ENCODE measurements around the gene CACNA1H. TPM values are rescaled to one million over a fixed set of nuclear protein-coding genes. Genes with fewer than 3 reads are reported as not detected.
"Not testable (repeated sequence)": the region's sequence is repeated elsewhere in the genome, so short reads cannot be mapped to it uniquely, and the experiment has no call there.

CACNA1H gene
- polyA plus RNA-seq, 1 donor: 9.8 TPM

GRCh38 chr16:1262210-1262845 is 109.4 kb downstream of the CACNA1H start:
- no peak for DNase-seq
- Histone ChIP-seq H3K4me1 (ENCODE audit: control insufficient read depth, insufficient read depth, low read length) (no peaks in the 10 kb centered on the region), H3K27ac (ENCODE audit: low read length) (no peak overlapping the region), H3K9me3 (ENCODE audit: control insufficient read depth, low read depth, low read length) (peaks cover 4% of the 10 kb centered on the region), H3K4me3 (ENCODE audit: low read length) (no peak overlapping the region), H3K36me3 (ENCODE audit: control insufficient read depth, insufficient read depth, low read length) (no peaks in the 10 kb centered on the region), H3K27me3 (ENCODE audit: control insufficient read depth, insufficient read depth, low read length) (peaks cover 42% of the 10 kb centered on the region)
- no CpG with 5 or more reads among the region's 32 CpGs for whole genome bisulfite sequencing (ENCODE audit: insufficient coverage, low lambda C conversion rate)

DNA sequence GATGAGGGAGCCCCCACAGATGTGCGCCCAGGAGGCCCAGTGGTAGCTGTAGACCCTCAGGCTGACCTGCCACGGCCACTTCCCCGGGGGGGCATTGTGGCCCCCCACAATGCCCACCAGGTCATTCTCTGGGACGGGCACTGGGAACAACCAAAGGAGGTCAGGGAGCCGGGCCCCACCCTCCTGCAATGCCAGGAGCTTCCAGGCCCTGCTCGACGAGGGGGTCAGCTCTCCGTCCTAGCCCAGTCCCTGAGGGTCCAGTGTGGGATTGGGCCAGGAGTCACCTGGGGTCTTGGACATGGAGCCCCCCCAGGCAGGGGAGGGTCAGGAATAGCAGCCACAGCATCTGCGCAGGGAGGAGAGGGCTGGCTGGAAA is 109.9 kb downstream of the CACNA1H start:
- no peak for DNase-seq
- Histone ChIP-seq H3K4me3 (ENCODE audit: low read length) (no peak overlapping the region), H3K27me3 (ENCODE audit: control insufficient read depth, insufficient read depth, low read length) (peaks cover 42% of the 10 kb centered on the region), H3K9me3 (ENCODE audit: control insufficient read depth, low read depth, low read length) (peaks cover 4% of the 10 kb centered on the region), H3K4me1 (ENCODE audit: control insufficient read depth, insufficient read depth, low read length) (no peaks in the 10 kb centered on the region), H3K36me3 (ENCODE audit: control insufficient read depth, insufficient read depth, low read length) (no peaks in the 10 kb centered on the region), H3K27ac (ENCODE audit: low read length) (no peak overlapping the region)
- WGBS (ENCODE audit: insufficient coverage, low lambda C conversion rate): no CpG with 5 or more reads among the region's 9 CpGs

DNA sequence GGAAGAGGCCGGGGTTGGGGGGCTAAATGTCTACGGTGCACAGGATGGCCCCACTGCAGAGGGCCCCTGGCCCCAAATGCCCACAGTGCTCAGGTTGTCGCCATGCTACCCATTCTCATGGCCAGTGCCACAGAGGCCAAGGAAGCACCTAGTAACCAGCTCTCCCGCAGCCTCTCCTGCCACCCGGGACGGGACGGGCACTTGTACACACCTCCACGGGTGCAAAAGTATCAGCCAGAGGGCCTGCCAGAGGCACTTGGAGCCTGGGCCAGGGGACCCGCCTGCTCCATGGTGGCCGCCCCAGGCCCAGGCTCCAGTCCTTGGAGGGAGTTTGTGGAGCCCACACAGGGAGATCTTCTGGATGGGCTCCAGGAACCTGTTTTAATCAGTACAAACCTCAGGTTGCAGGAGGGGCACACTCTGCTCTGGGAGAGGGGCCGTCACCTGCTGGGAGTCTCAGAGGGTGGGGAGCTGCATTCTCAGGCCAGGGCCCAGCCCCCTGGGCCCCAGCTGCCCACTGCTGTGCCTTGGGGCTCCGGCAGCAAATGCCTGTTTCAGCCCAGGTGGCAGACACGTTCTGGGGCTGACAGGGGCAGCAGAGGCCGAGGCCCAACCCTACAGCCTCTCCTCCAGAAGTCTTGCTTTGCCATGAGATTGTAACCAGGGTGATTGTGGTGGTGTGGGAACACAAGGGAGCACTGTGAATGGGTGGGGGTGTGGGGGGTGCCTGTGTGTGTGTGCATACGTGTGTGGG is 110.9 kb downstream of the CACNA1H start:
- no peaks in the 10 kb centered on the region for H3K36me3 ChIP-seq (ENCODE audit: control insufficient read depth, insufficient read depth, low read length)
- H3K9me3 ChIP-seq (ENCODE audit: control insufficient read depth, low read depth, low read length): peaks cover 4% of the 10 kb centered on the region
- H3K27me3 ChIP-seq (ENCODE audit: control insufficient read depth, insufficient read depth, low read length): peaks cover 42% of the 10 kb centered on the region
- H3K4me3 ChIP-seq (ENCODE audit: low read length): no peak overlapping the region
- no peak overlapping the region for H3K27ac ChIP-seq (ENCODE audit: low read length)
- no CpG with 5 or more reads among the region's 15 CpGs for WGBS (ENCODE audit: insufficient coverage, low lambda C conversion rate)
- H3K4me1 ChIP-seq (ENCODE audit: control insufficient read depth, insufficient read depth, low read length): no peaks in the 10 kb centered on the region
- DNase-seq: no peak

- WGBS (ENCODE audit: insufficient coverage, low lambda C conversion rate): 100% methylated on average over 4 of the region's 16 CpGs
- Histone ChIP-seq H3K27ac (ENCODE audit: low read length) (no peak overlapping the region), H3K9me3 (ENCODE audit: control insufficient read depth, low read depth, low read length) (peaks cover 4% of the 10 kb centered on the region), H3K27me3 (ENCODE audit: control insufficient read depth, insufficient read depth, low read length) (peaks cover 34% of the 10 kb centered on the region), H3K4me1 (ENCODE audit: control insufficient read depth, insufficient read depth, low read length) (no peaks in the 10 kb centered on the region), H3K36me3 (ENCODE audit: control insufficient read depth, insufficient read depth, low read length) (no peaks in the 10 kb centered on the region), H3K4me3 (ENCODE audit: low read length) (no peak overlapping the region)
- no peak for DNase-seq
These were observed 111.6 kb downstream of the CACNA1H start for GRCh38 chr16:1264345-1265089.

- no peak overlapping the region for H3K4me3 ChIP-seq (ENCODE audit: low read length)
- H3K27ac ChIP-seq (ENCODE audit: low read length): no peak overlapping the region
- H3K9me3 ChIP-seq (ENCODE audit: control insufficient read depth, low read depth, low read length): peaks cover 4% of the 10 kb centered on the region
- peaks cover 28% of the 10 kb centered on the region for H3K27me3 ChIP-seq (ENCODE audit: control insufficient read depth, insufficient read depth, low read length)
- no peaks in the 10 kb centered on the region for H3K36me3 ChIP-seq (ENCODE audit: control insufficient read depth, insufficient read depth, low read length)
- no peaks in the 10 kb centered on the region for H3K4me1 ChIP-seq (ENCODE audit: control insufficient read depth, insufficient read depth, low read length)
- no peak for DNase-seq
- no CpG with 5 or more reads among the region's 13 CpGs for WGBS (ENCODE audit: insufficient coverage, low lambda C conversion rate)
These were observed 112.3 kb downstream of the CACNA1H start for GRCh38 chr16:1265090-1265630.

GRCh38 chr16:1265826-1266225 is 112.9 kb downstream of the CACNA1H start:
- no peak for DNase-seq
- no peak overlapping the region for H3K4me3 ChIP-seq (ENCODE audit: low read length)
- no CpG with 5 or more reads among the region's 19 CpGs for WGBS (ENCODE audit: insufficient coverage, low lambda C conversion rate)
- no peaks in the 10 kb centered on the region for H3K36me3 ChIP-seq (ENCODE audit: control insufficient read depth, insufficient read depth, low read length)
- no peak overlapping the region for H3K27ac ChIP-seq (ENCODE audit: low read length)
- H3K4me1 ChIP-seq (ENCODE audit: control insufficient read depth, insufficient read depth, low read length): no peaks in the 10 kb centered on the region
- H3K9me3 ChIP-seq (ENCODE audit: control insufficient read depth, low read depth, low read length): peaks cover 4% of the 10 kb centered on the region
- peaks cover 21% of the 10 kb centered on the region for H3K27me3 ChIP-seq (ENCODE audit: control insufficient read depth, insufficient read depth, low read length)

DNA sequence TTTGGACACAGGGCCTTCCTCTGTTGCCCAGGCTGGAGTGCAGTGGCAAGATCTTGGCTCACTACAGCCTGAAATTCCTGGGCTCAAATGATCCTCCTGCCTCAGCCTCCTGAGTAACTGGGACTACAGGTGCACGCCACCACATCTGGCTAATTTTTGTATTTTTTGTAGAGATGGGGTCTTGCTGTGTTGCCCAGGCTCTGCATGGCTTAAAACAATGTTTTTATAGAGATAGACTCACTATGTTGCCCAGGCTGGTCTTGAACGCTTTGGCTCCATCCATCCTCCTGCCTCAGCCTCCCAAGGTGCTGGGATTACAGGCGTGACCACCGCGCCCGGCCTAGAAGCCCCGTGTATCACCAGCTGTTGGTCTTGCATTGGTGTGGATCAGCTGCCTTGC is 116.5 kb downstream of the CACNA1H start:
- not testable (repeated sequence) for DNase-seq; H3K36me3 ChIP-seq (ENCODE audit: control insufficient read depth, insufficient read depth, low read length); H3K9me3 ChIP-seq (ENCODE audit: control insufficient read depth, low read depth, low read length); H3K27ac ChIP-seq (ENCODE audit: low read length); H3K27me3 ChIP-seq (ENCODE audit: control insufficient read depth, insufficient read depth, low read length); H3K4me3 ChIP-seq (ENCODE audit: low read length)
- peaks cover 12% of the 10 kb centered on the region for H3K4me1 ChIP-seq (ENCODE audit: control insufficient read depth, insufficient read depth, low read length)
- no CpG with 5 or more reads among the region's 7 CpGs for WGBS (ENCODE audit: insufficient coverage, low lambda C conversion rate)

DNA sequence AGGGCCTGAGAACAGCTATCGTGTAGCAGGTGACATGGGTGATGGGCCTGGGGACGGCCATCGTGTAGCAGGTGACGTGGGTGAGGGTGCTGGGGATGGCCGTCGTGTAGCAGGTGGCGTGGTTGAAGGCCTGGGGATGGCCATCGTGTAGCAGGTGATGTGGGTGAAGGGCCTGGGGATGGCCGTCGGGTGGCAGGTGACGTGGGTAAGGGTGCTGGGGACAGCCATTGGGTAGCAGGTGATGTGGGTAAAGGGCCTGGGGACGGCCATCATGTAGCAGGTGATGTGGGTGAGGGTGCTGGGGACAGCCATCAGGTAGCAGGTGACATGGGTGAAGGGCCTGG is 118.4 kb downstream of the CACNA1H start:
- Histone ChIP-seq H3K4me3 (ENCODE audit: low read length) (no peak overlapping the region), H3K36me3 (ENCODE audit: control insufficient read depth, insufficient read depth, low read length) (no peaks in the 10 kb centered on the region), H3K9me3 (ENCODE audit: control insufficient read depth, low read depth, low read length) (no peaks in the 10 kb centered on the region), H3K4me1 (ENCODE audit: control insufficient read depth, insufficient read depth, low read length) (peaks cover 12% of the 10 kb centered on the region), H3K27me3 (ENCODE audit: control insufficient read depth, insufficient read depth, low read length) (no peaks in the 10 kb centered on the region), H3K27ac (ENCODE audit: low read length) (no peak overlapping the region)
- WGBS (ENCODE audit: insufficient coverage, low lambda C conversion rate): 59% methylated on average over 5 of the region's 12 CpGs
- DNase-seq: no peak
